Transverse colon (tissue), 4 donors: ENCODE results near the gene CPEB3. TPM values are rescaled to one million over a fixed set of nuclear protein-coding genes. Genes with fewer than 3 reads are reported as not detected.
A peak's percentile ranks its signal among the peaks of the same experiment; 100 is the strongest.

ENCODE experiments used
- DNase-seq: peaks from one replicate; pipeline ENCODE4 v3.0.0-alpha.2; 2019
- H3K27ac ChIP-seq, 4 donors: fragments of 200-600 bp; sonication (generic); 2 replicates each; pipeline ENCODE4 v1.5.1; 2016 to 2018; ENCODE audit warnings: inconsistent platforms in 4 of 4
- H3K27me3 ChIP-seq: fragments of 200-600 bp; sonication (generic); 2 replicates; pipeline ENCODE4 v1.5.1; 2017; ENCODE audit warnings: inconsistent platforms
- H3K36me3 ChIP-seq, 4 donors: fragments of 200-600 bp; sonication (generic); 2 replicates each; pipeline ENCODE4 v1.5.1; 2017 to 2019; ENCODE audit warnings: inconsistent platforms in 4 of 4
- H3K4me1 ChIP-seq, 4 donors: fragments of 200-600 bp; sonication (generic); 2 replicates each; pipeline ENCODE4 v1.5.1; 2017 to 2020; ENCODE audit warnings: inconsistent platforms in 4 of 4
- H3K4me3 ChIP-seq, 4 donors: fragments of 200-600 bp; sonication (generic); 1 replicate in 1 of 4; 2 replicates in 3 of 4; pipeline versions ENCODE4 v1.5.1 to v1.6.1; 2017 to 2019; ENCODE audit warnings: inconsistent platforms in 4 of 4
- H3K9me3 ChIP-seq, 2 donors: fragments of 200-600 bp; sonication (generic); 2 replicates each; pipeline ENCODE4 v1.5.1; 2017 to 2019; ENCODE audit warnings: inconsistent platforms in 2 of 2
- CTCF ChIP-seq, 5 experiments: fragments of 200-600 bp in 3 of 5; fragments of 450-650 bp in 2 of 5; sonication (generic) in 3 of 5; IDR thresholded peaks; 1 replicate in 2 of 5; 2 replicates in 3 of 5; pipeline ENCODE4 v1.5.1; 2016 to 2017; ENCODE audit warnings: antibody characterized with exemption in 5 of 5, inconsistent platforms in 3 of 5, mild to moderate bottlenecking in 2 of 5, moderate library complexity in 1 of 5
- EP300 ChIP-seq: sonication (generic); formaldehyde crosslinking; IDR thresholded peaks from one replicate; pipeline ENCODE4 v1.6.1; 2017; ENCODE audit warnings: antibody characterized with exemption, low read depth
- POLR2A ChIP-seq: fragments of 450-650 bp; IDR thresholded peaks from one replicate; pipeline ENCODE4 v1.6.1; 2016; ENCODE audit warnings: antibody characterized with exemption, mild to moderate bottlenecking, moderate library complexity
- POLR2AphosphoS5 ChIP-seq, 3 donors: sonication (generic); formaldehyde crosslinking; IDR thresholded peaks; one replicate each; pipeline ENCODE4 v1.6.1; 2016; ENCODE audit warnings: antibody characterized with exemption in 3 of 3
- WGBS, 2 donors: methylation state at CpG; one replicate each; pipeline ENCODE4 v1.1.5; 2018; ENCODE audit warnings: low coverage in 1 of 2; 5-methylcytosine and 5-hydroxymethylcytosine counted together
- in situ Hi-C, 4 donors: fragments of 200-750 bp; cut with MboI; loops; one replicate each; pipeline versions ENCODE4 v1.15.0 to v1.15.1; 2017; ENCODE audit warnings: low sequenced_read_pairs in 3 of 4, low pct_ligation_motif_present in 1 of 4, low pct_unique_long_range_greater_than_20kb in 1 of 4
- intact Hi-C: fragments of 100-400 bp; cut with DNase I; formaldehyde crosslinking; loops from one replicate; pipeline ENCODE4 v1.15.1; 2023; ENCODE audit warnings: low total_unique reads
- total RNA-seq, 4 donors: library from RNA; depleted of rRNA; stranded (reverse); fragments of >200 nt; gene quantifications; one replicate each; pipeline ENCODE4 v1.1.0, GENCODE V29; 2016

Gene CPEB3
- total RNA-seq, 4 donors from 2014 or later = 10.9 to 24.3 (median 13.1) TPM

- peaks cover 29 to 45% (median 33%) of the 10 kb centered on the region in 4 donors for H3K4me1 ChIP-seq
- 10 to 28% methylated on average over 2 to 3 of the region's 3 CpGs for WGBS, 2 donors
Measured at GRCh38 chr10:92124616-92125143, 166.2 kb downstream of the CPEB3 start.

GRCh38 chr10:92124020-92124419 lies 166.9 kb downstream of the CPEB3 start:
- no peak overlapping the region for H3K4me3 ChIP-seq
- no peaks in the 10 kb centered on the region for H3K9me3 ChIP-seq
- H3K27me3 ChIP-seq = no peaks in the 10 kb centered on the region
- WGBS, 2 donors = 26 to 40% methylated on average over 1 of the region's 1 CpG
- TF ChIP-seq CTCF (IDR thresholded peaks at IDR 0.05) = no peak
- TF ChIP-seq EP300 = no peak
- TF ChIP-seq POLR2AphosphoS5 (IDR thresholded peaks at IDR 0.05) = no peak
- TF ChIP-seq POLR2A = no peak
- intact Hi-C loops = no loop called here
- in situ Hi-C loops = no loop called here
- H3K4me1 ChIP-seq = peaks cover 29 to 45% (median 33%) of the 10 kb centered on the region in 4 donors
- no peaks in the 10 kb centered on the region for H3K36me3 ChIP-seq
- no peak for DNase-seq
- peak overlapping the region in 3 of 4 donors; percentile 29 to 45 (median 40) for H3K27ac ChIP-seq

More at GRCh38 chr10:92124616-92125143, 166.2 kb downstream of the CPEB3 start:
- intact Hi-C loops (no loop called here), in situ Hi-C loops (no loop called here)
- Histone ChIP-seq H3K4me3 (no peak overlapping the region), H3K27ac (peak overlapping the region in 3 of 4 donors; percentile 29 to 45 (median 40)), H3K36me3 (no peaks in the 10 kb centered on the region), H3K9me3 (no peaks in the 10 kb centered on the region), H3K27me3 (no peaks in the 10 kb centered on the region)
- DNase-seq = peak; percentile 39
- TF ChIP-seq EP300 (no peak), POLR2A (no peak), POLR2AphosphoS5 (IDR thresholded peaks at IDR 0.05) (no peak), CTCF (IDR thresholded peaks at IDR 0.05) (no peak)

GRCh38 chr10:92122941-92123450 lies 167.9 kb downstream of the CPEB3 start:
- no peaks in the 10 kb centered on the region for H3K9me3 ChIP-seq
- H3K27me3 ChIP-seq = no peaks in the 10 kb centered on the region
- 55 to 61% methylated on average over 5 of the region's 5 CpGs for WGBS, 2 donors
- TF ChIP-seq POLR2AphosphoS5 (IDR thresholded peaks at IDR 0.05) (no peak), POLR2A (no peak), CTCF (IDR thresholded peaks at IDR 0.05) (no peak), EP300 (no peak)
- DNase-seq = no peak
- peaks cover 29 to 45% (median 33%) of the 10 kb centered on the region in 4 donors for H3K4me1 ChIP-seq
- intact Hi-C loops = no loop called here
- peak overlapping the region; percentile 2 to 45 (median 21) for H3K27ac ChIP-seq
- in situ Hi-C loops = no loop called here
- H3K36me3 ChIP-seq = no peaks in the 10 kb centered on the region
- H3K4me3 ChIP-seq = no peak overlapping the region

- H3K27ac ChIP-seq = peak overlapping the region in 1 of 4 donors; percentile 2
Measured at GRCh38 chr10:92121686-92122492, 169.0 kb downstream of the CPEB3 start.

More at GRCh38 chr10:92121686-92122492, 169.0 kb downstream of the CPEB3 start:
- Histone ChIP-seq H3K4me1 (peaks cover 29 to 45% (median 33%) of the 10 kb centered on the region in 4 donors), H3K9me3 (no peaks in the 10 kb centered on the region), H3K4me3 (no peak overlapping the region), H3K36me3 (no peaks in the 10 kb centered on the region), H3K27me3 (no peaks in the 10 kb centered on the region)
- intact Hi-C loops = no loop called here
- in situ Hi-C loops = no loop called here
- WGBS, 2 donors = 62 to 100% methylated on average over 1 to 3 of the region's 3 CpGs
- TF ChIP-seq EP300 (no peak), POLR2A (no peak), POLR2AphosphoS5 (IDR thresholded peaks at IDR 0.05) (no peak), CTCF (IDR thresholded peaks at IDR 0.05) (no peak)
- DNase-seq = no peak
